COLO829 (cell line): ENCODE measurements around the gene KIF26A.

Experiments
- DNase-seq: peaks from one replicate; pipeline ENCODE4 v3.0.0; 2012; ENCODE audit warnings: low spot score

Gene KIF26A

DNA sequence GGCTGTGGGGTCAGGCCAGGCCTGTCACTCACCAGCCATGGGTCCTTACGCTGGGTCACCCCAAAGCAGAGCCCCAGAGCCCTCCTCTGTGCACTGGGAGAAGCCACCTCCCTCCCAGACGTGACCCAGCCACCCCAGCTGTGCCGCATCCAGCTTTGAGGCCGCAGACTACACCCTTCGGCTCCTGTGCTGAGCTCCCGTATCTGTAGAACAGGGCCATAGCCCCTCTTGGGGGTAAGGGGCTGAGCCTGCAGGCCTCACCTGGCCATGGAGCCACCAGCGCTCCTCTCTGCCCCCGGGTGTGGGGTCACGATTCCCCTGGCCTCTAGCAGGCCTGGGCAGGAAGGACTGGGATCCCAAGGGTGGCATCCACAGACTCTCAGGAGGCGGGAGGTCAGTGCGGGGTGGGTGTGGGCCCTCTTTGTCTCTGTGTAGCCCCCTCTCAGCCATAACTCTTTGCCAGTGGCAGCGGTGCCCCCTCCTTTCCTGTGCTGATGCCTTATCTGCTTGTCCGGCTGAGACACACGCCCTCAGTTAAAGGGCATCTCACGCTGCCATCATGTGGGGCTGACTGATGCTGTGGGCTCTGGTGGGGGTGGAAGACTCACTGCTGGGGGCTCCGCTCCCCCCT lies 36.6 kb upstream of the KIF26A start:
- no peak for DNase-seq

- DNase-seq: no peak
Measured at GRCh38 chr14:104102282-104102914, 36.0 kb upstream of the KIF26A start.

DNA sequence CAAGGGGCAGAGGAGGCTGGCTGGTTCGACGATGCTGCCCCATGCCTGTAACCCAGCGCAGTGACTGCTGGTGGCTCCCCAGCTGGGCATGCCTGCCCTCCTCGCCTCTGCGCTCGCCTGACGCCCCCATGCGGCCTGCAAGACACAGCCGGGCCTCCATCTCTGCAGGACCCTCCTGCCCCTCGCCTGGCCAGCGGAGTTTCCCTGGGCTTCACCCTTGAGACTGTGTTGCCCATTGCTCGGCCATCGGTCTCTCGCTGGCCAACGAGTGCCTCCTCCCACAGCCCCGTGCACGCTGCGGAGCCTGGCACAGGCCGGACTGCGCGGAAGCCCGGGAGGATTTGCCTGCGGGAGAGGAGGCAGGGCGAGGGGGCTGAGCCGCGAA lies 35.3 kb upstream of the KIF26A start:
- DNase-seq: no peak

DNA sequence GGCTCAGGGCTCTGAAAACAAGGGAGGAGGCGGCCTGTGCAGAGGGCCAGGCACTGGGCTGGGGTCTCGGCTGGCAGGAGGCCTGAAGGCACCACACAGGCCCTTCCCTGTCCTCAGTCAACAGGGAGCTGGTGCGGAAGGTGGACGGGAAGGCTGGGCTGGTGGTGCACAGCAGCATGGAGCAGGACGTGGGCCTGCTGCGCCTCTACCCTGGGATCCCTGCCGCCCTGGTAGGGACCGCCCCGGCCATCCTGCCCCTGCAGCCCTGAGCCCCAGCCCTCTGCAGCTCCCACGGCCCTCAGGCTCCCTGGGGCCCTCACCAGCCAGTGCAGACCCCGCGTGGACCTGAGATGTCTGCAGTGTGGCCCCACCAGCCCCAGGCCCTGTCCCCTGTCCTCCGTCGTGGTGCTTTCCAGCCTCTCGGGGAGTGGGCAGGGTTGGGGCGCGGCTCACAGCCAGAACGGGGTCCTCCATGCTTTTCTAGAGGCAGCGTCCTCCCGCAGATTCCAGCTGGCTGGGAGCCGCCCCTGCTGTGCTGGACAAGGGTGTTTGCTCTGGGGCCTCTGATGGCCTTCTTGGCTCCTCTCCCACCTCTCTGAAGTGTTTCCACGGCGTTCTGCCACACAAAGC lies 34.8 kb upstream of the KIF26A start:
- no peak for DNase-seq

- DNase-seq: no peak
Measured at GRCh38 chr14:104104076-104104901, 34.1 kb upstream of the KIF26A start.

GRCh38 chr14:104105071-104105821 lies 33.1 kb upstream of the KIF26A start:
- DNase-seq: no peak

GRCh38 chr14:104105822-104106470 lies 32.4 kb upstream of the KIF26A start:
- DNase-seq: no peak

- no peak for DNase-seq
Measured at GRCh38 chr14:104106471-104106991, 31.9 kb upstream of the KIF26A start.

DNA sequence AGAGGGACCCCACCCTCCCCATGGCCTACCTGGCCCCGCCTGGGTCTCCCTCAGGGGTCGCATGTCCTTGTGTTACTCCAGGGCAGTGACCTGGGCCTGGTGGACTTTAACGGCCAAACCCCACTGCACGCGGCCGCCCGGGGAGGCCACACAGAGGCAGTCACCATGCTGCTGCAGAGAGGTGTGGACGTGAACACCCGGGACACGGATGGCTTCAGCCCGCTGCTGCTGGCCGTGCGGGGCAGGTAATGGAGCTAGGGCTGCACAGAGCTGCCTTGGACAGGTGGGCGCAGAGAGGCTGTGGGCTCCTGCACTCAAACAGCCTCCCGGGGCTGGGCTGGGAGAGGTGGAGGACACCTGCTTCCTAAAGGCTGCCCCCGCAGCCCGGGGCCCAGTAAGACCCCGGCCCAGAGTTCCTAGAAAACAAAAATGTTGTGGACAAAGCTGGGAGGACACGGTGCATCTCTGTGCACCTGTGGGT lies 31.2 kb upstream of the KIF26A start:
- no peak for DNase-seq

DNA sequence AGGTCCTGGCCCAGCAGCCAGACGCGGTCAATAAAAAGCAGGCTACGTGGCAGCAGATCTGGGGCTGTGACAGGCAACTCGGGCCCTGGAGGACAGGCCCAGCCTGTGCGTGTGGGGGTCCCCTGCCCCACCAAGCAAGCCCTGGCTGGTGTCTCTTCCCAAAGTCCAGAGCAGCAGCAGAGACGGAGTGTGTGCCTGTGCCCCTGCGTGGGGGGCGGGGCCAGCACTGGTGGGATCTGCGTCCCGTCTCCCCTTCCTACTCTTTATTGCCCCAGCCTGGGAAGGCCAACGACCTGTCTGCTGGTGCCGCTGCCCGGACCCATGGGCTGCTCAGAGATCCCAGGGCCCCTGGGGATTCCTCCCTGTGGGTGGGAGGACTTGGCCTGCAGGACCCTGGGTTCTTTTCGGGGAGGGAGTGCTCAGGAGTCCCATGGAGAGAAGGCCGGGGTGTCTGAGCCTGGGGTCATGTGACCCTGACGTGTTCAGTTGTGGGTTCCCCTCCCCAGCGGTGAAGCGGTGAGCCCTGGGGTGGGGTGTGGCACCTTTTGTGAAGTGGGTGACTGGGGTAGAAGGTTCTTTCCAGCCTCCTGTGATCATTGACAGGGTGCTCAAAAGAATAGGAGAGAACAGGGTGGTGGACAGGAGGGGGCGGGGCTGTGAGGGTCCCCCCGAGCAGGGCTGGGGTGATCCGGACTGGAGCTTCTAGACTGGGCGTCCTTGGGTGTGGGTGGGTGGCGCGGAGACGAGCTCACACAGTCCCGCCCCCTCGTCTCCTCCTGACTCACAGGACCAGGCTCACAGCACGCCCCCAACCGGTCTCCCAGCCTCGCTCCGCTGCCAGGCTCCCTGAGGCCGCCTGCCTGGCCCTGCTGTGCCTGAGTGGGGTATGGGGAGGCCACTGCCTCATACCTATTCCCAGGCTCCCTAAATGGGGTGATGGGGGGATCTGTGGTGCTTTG lies 30.5 kb upstream of the KIF26A start:
- no peak for DNase-seq

GRCh38 chr14:104108570-104109541 lies 29.5 kb upstream of the KIF26A start:
- no peak for DNase-seq

DNA sequence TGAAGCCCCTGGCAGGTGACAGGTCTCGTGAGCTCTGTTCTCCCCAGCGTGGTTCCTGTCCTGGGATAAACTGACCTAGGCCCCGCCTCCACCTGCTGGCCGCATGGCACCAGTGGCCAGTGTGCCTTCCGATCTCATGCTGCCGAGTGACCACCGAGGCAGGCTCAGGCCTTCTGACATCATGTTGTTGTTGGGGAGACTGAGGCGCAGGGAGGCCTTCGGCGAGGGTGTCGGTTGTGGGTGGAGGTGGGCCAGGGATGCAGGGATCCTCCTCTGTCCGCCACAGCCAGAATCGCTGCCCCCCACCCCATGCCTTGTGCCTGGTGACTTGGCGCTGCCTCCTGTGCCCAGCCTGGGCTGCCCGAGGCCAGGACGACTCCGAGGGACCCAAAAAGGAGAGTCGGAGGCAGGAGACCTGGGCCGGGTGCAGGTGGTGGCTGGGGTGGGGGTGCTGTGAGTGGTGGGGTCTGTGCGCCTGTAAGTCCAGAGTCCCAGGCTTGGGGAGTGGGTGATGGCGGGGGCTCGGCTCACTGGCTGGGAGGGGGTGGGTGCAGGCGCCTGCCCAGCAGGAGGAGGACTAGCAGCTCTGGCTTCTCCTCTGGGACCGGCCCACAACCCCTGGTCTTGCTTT lies 28.5 kb upstream of the KIF26A start:
- no peak for DNase-seq

- DNase-seq: no peak
Measured at GRCh38 chr14:104110491-104111209, 27.7 kb upstream of the KIF26A start.

DNA sequence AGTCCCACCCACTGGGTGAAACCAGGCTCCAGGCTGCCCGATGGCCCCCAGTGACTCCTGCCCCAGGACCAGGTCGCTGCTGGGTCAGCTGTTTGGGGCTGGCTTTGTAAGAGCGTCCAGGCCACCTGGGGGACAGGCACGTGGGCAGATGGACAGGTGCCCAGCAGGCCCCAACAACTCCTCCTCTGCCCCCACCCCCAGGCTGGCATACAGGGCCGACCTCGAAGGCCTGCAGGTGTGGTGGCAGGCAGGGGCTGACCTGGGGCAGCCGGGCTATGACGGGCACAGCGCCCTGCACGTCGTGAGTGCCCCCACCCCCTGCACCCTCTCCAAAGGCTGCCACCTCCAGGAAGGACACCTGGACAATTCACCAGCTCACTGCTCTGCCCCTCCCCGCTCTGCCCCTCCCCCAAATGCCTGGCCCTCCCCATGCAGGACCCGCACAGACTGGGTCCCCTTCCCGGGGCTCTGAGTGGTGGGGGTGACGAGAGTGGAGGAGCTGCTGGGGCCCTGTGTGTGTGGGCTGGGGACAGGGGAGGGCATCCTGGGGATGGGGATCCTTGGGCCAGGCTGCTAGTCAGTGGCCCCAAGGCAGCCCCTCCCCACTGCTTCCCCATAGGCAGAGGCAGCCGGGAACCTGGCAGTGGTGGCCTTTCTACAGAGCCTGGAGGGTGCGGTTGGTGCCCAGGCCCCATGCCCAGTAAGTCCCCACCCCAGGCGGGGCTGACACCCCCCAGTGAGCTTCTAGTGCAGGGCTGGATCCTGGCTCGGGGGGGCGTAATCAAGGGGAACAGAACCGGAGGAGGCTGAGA lies 26.9 kb upstream of the KIF26A start:
- no peak for DNase-seq

DNA sequence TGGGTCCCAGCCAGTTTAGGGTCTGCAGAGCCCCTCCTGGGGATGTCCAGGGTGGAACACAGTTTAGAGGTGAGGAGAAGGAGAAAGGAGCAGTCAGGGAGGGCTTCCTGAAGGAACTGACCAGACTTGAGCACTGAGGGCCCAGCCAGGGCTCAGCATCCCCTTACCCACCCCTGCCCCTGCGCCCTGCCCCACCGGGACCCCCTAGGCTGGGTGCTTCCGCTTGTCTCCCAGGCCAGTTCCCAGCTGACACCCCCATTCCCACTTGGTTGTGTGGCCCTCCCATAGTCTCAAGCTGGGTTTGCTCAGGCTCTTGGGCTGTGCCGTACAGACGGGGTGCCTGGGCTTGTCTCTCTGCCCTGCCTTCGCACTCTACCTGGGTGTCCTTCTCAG lies 26.3 kb upstream of the KIF26A start:
- no peak for DNase-seq
